Stimulated activated CD4-positive, alpha-beta T cell treated with anti-CD3 and anti-CD28 coated beads, Interleukin-1b, Interleukin-23, amount 100 ng/mL, for 24 hours (primary cell): Measurements from ENCODE around the gene AGPAT2.

Experiments used
- DNase-seq, 4 experiments: peaks; one replicate each; pipeline ENCODE4 v3.0.0-alpha.2; 2020; ENCODE audit warnings: low read depth in 4 of 4, low spot score in 1 of 4

The AGPAT2 gene

GRCh38 chr9:136686794-136687711 lies at the start of gene AGPAT2:
AGPAT2 (minus strand) TSS chr9:136687457; CDS start chr9:136687357, 100 bp downstream.
- peak; percentile 38 to 64 (median 53) for DNase-seq

- no peak for DNase-seq
Observed at GRCh38 chr9:136735812-136736480, 48.7 kb upstream of the AGPAT2 start.

GRCh38 chr9:136734837-136735496 lies 47.7 kb upstream of the AGPAT2 start:
- no peak for DNase-seq

GRCh38 chr9:136733611-136734010 lies 46.4 kb upstream of the AGPAT2 start:
- DNase-seq, result no peak

GRCh38 chr9:136732444-136733178 lies 45.4 kb upstream of the AGPAT2 start:
- DNase-seq, result no peak

GRCh38 chr9:136729926-136730325 lies 42.7 kb upstream of the AGPAT2 start:
- no peak for DNase-seq

- DNase-seq, result no peak
Observed at GRCh38 chr9:136729144-136729543, 41.9 kb upstream of the AGPAT2 start.

GRCh38 chr9:136728548-136729123 lies 41.4 kb upstream of the AGPAT2 start:
- no peak for DNase-seq

GRCh38 chr9:136728080-136728547 lies 40.9 kb upstream of the AGPAT2 start:
- peak; percentile 86 to 97 (median 90) for DNase-seq

- no peak for DNase-seq
Observed at GRCh38 chr9:136726631-136727191, 39.5 kb upstream of the AGPAT2 start.

- DNase-seq, result no peak
Observed at GRCh38 chr9:136726118-136726517, 38.9 kb upstream of the AGPAT2 start.

GRCh38 chr9:136725612-136726011 lies 38.4 kb upstream of the AGPAT2 start:
- DNase-seq, result no peak

GRCh38 chr9:136724772-136725171 lies 37.5 kb upstream of the AGPAT2 start:
- no peak for DNase-seq

- DNase-seq, result no peak
Observed at GRCh38 chr9:136723989-136724388, 36.7 kb upstream of the AGPAT2 start.

- no peak for DNase-seq
Observed at GRCh38 chr9:136723362-136723976, 36.2 kb upstream of the AGPAT2 start.

- DNase-seq, result no peak
Observed at GRCh38 chr9:136722969-136723356, 35.7 kb upstream of the AGPAT2 start.

- no peak for DNase-seq
Observed at GRCh38 chr9:136722093-136722968, 35.1 kb upstream of the AGPAT2 start.

- DNase-seq, result no peak
Observed at GRCh38 chr9:136721339-136722092, 34.3 kb upstream of the AGPAT2 start.
